HG03432 (cell line): Measurements from ENCODE around the gene SLC9A4.

Experiments
- ATAC-seq: cut with Tn5 transposase; IDR thresholded peaks from one replicate; pipeline ENCODE4 v1.9.1; 2021; ENCODE audit warnings: mild to moderate bottlenecking, moderate library complexity; ENCODE audit not compliant: unreplicated experiment

The SLC9A4 gene, protein sequence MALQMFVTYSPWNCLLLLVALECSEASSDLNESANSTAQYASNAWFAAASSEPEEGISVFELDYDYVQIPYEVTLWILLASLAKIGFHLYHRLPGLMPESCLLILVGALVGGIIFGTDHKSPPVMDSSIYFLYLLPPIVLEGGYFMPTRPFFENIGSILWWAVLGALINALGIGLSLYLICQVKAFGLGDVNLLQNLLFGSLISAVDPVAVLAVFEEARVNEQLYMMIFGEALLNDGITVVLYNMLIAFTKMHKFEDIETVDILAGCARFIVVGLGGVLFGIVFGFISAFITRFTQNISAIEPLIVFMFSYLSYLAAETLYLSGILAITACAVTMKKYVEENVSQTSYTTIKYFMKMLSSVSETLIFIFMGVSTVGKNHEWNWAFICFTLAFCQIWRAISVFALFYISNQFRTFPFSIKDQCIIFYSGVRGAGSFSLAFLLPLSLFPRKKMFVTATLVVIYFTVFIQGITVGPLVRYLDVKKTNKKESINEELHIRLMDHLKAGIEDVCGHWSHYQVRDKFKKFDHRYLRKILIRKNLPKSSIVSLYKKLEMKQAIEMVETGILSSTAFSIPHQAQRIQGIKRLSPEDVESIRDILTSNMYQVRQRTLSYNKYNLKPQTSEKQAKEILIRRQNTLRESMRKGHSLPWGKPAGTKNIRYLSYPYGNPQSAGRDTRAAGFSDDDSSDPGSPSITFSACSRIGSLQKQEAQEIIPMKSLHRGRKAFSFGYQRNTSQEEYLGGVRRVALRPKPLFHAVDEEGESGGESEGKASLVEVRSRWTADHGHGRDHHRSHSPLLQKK

GRCh38 chr2:102473020-102473419, at the start of gene SLC9A4:
TSS of gene SLC9A4 (plus strand) at chr2:102473226. CDS start at chr2:102473760, 534 bp downstream.
- peak; percentile 75 for ATAC-seq

- ATAC-seq, result no peak
Measured at GRCh38 chr2:102423368-102423767, 49.7 kb upstream of the SLC9A4 start.

DNA sequence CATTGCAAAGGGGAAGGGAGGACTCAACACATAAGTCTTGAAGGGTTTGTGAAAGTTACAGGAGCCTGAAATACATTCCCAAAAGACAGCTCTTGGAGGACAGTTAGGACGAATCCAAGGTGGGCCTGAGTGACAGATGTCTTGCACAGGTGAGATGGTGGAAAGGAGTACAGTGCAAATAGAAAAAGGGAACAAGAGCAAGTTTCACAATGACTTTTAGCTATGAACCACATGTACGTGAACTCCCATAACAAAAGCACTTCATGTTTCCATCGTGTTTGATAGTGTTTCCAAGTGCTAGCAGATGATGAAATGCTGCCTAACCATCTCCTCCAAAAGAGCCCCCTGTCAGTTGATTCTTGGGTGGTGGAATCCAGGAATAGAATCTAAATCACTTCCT, 48.3 kb upstream of the SLC9A4 start:
- ATAC-seq, result peak; percentile 94

DNA sequence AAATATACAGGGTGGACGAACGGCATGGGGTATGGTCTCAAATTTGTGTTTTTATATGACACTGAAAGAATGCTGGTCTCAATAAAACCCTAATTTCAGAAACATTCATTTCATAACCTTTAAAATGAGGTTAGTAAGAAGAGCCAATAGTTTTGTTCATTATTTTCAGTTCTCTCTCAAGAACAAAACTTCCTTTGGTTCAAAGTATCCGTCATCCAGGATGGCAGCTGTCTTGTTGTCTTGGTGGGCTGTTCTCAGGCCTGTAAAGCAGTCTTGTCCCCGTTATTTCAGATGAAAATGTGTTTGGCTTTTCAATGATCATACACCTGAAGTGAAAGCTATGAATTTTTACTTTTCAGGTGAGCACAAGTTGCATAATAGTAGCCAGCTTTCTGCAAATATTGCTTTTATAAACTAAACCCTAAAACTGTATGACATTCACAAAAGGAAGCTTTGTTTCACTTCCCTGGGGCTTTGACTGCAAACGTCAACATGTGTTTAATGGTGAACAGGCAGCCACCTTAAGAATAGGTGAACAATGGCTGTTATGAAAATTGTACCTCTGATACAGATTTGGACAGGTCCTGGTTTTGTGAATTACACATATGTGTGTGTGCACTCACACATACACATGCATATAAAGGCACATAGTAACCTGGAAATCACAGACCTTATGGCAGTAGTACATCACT, 47.4 kb upstream of the SLC9A4 start:
- peak; percentile 40 for ATAC-seq

- ATAC-seq, result no peak
Measured at GRCh38 chr2:102427249-102427648, 45.8 kb upstream of the SLC9A4 start.

- no peak for ATAC-seq
Measured at GRCh38 chr2:102428573-102428972, 44.5 kb upstream of the SLC9A4 start.

DNA sequence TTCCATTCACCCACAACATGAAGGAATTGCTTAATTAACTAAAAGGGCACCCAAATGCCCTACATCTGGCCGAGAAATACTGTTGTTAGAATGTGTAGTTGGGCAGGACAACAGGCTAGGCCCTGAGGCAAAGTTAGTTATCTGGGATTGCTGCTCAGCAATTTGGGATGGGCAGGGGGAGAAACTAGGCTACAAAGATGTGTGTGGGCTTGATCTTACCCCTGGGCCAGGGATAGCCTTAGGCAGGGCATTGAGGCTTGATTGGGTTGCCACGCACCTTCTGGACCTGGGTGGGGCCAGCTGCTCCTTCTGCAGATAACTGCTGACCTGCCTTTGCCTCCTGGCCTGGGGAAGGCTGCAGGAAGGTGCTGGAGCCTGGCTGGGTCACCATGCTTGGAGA, 40.6 kb upstream of the SLC9A4 start:
- no peak for ATAC-seq

DNA sequence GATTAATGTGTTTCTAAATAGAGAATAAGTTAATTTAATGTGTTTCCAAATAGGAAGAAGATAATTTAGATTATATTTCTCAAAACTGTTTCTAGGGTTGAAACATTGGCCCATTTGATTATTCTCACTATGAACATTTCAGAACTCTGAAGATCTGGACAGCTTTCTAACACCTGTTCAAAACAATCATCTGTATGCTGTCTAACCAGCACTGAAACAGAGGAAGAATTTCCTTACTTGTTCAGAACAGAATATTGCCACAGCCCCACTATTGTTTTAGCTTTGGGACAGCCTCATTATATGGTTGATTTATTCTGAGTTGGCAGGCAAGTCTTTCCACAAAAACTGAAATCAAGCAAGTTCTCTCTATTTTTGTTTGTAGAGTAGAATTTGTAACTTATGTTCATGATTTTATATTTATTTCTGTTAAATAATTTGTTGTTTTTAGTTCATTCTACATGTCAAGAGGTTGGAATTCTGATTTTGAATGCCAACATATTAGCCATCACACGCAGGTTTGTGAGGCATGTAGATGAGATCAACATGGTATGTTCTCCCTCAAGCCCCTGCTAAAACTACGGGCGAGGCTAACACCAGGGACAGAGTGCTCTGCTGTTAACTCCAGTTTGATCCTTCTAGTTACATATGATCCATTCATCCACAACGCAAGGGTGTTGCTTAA, 38.9 kb upstream of the SLC9A4 start:
- ATAC-seq, result no peak

GRCh38 chr2:102434655-102435381, 38.2 kb upstream of the SLC9A4 start:
- peak; percentile 62 for ATAC-seq

DNA sequence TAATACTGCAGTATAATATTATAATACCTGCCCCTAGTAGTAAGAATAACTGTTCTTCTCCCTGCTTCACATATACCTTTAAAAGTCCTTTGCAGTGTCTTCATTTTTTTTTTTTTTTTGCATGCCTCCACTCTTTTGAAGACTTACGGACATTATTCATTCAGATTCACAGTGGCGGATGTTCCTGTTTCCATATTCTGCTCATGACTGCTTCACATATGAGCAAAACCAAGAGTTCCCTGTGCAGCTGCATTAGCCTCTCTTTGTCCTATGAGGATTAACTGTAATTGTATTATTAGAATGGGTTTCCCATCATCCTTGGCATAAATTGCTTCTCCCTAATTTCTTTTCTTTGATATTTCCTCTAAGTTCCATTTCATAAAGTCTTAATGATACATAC, 37.3 kb upstream of the SLC9A4 start:
- ATAC-seq, result no peak

- peak; percentile 41 for ATAC-seq
Measured at GRCh38 chr2:102436323-102436722, 36.7 kb upstream of the SLC9A4 start.

DNA sequence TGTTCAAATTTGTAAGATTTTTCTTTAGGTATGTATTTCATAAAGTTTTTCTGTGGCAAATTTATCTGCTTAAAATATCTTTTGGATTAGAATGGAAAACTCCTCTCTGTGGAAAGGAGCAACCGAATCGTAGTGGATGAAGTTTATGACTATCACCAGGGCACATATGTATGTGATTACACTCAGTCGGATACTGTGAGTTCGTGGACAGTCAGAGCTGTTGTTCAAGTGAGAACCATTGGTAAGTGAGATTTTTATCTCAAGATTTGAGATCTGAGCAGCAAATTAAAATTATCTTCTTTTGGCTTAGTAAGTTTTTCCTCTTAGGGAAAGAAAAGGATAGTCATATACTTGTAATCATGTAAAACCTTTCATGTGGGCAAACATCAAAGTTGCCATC, 35.9 kb upstream of the SLC9A4 start:
- ATAC-seq, result no peak

DNA sequence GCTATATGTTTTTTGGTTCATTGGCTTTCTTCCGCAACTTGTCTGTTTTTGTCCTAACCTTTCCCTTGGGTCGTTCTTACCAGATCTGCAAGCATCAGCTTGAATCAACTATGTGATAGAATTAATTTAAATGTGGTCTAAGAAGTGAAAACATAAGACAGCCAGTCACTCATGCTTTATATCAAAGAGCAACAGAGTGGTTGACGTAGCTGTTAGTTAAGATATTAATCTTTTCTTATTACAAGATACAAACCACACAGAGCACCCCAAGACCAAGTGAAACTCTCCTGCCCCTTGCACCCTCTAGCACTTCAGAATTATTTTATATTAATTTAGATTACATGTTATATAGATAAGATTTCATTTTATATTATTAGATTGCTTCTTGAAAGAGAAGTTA, 34.9 kb upstream of the SLC9A4 start:
- ATAC-seq, result no peak

- ATAC-seq, result no peak
Measured at GRCh38 chr2:102438578-102438977, 34.4 kb upstream of the SLC9A4 start.

DNA sequence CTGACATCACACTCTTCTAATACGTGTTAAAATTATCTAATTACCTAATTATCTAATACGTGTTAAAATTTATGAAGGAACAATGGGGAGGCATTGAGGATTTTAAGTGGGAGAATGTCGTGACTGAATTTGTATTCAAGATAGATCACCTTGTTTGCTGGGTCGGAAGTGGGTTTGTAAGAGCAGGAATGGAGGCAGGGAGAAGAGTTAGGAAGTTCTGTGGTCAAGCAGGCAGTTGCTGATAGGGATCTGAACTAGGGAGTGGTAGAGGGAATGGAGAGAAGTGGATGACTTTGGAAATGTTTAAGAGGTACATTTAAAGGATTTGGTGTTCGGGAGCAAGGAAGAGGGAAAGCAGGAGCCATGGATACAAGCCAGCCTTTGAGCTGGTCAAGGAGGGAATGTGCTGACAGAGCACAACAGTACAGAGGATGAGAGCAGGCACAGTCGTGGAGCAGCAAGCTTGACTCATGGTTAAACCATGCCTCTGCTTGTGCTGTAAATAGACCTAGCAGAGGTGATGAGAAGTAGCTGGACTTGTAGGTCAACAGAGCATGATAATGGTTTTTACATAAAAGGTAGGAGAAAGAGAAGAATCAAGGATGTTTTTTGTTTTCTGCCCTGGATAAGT, 33.8 kb upstream of the SLC9A4 start:
- no peak for ATAC-seq

DNA sequence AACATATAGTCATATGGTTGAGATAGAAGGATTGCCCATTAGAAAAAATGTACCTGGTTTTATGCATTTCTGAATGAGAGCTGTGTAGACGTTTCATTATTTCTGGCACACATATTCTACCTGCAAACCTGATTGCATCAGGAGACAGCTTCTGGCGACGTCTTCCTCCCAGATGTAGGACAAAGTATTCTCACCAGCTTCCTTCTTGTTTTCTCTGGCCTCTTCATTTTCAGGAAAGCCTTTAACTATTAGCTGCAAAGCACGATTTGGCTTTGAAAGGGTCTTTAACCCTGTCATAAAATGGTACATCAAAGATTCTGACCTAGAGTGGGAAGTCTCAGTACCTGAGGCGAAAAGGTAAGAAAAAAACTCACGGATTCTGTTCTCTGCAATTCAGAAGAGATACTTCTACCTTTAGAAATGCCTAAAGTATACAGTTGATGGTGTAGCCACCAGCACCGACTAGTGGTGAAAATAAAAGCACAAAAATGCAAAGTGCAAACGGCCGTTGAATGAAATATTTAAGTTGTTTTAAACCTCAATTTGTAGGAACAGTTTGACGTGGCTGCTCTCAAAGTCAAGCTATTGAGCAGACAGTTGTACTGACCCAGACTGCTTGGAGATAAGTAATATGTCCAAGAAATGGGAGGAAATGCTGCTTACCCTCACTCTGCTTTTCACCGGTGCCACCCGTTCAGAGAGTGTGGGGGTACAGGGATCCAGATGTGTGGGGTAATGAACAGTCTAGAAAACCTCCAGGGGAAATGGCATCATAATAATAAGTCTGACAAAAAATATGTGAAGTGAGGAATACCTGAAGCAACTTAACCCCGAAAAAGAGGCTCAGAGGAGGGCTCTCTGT, 29.8 kb upstream of the SLC9A4 start:
- ATAC-seq, result peak; percentile 80

DNA sequence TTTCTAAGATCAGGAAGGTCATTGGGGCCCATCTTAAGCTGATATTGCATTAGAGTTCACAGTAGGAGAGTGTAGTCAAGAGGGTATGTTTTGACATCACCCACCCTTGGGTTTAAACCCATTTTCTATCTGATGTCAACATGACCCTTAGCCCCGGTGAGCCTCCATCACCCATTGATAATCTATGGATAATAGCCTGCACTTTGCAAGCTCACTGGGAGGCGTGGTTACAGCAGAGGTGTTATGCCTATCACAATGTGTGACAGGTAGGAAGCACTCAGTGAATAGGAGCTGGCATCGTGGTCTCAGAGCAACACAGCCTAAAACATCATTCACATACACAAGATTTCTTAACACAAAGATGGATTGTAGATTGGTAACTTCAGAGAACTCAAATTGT, 28.8 kb upstream of the SLC9A4 start:
- ATAC-seq, result no peak

DNA sequence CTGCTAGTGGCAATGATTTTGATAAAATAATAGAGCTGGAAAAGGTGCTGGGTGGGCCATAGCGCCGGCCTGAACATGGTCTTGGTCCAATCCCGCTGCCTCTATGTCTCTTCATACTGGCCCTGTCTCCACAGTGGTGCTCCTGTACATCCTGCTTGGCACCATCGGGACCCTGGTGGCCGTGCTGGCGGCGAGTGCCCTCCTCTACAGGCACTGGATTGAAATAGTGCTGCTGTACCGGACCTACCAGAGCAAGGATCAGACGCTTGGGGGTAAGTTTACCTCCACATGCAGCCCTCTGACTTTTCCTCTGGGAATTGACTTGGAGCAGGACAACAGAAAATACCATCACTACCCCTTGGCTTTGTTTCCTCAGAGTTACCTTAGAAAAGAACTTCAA, 26.1 kb upstream of the SLC9A4 start:
- ATAC-seq, result no peak
